Panc1 (cell line): ENCODE data around the gene ZNF90. TPM values are rescaled to one million over a fixed set of nuclear protein-coding genes. Genes with fewer than 3 reads are reported as not detected.

Experiments
- ATAC-seq: fragments of 200-7000 bp; cut with Tn5 transposase; 2 replicates; pipeline ENCODE4 v1.9.1; 2020; ENCODE audit warnings: mild to moderate bottlenecking, moderate library complexity
- BruUV-seq: library from RNA; stranded (reverse); fragments of 400-500 nt; replicated peaks from 2 replicates; lab custom pipeline; 2021; lab: Mats Ljungman, UMichigan
- CTCF ChIA-PET: fragments of 300-600 bp; sonication (Branson Sonifier 250); formaldehyde crosslinking; loops from one replicate; lab custom pipeline; 2022; ENCODE audit warnings: antibody characterized with exemption; lab: Charles Lee
- POLR2A ChIA-PET: fragments of 300-600 bp; sonication (Branson Sonifier 250); formaldehyde crosslinking; loops from one replicate; lab custom pipeline; 2022; ENCODE audit warnings: antibody characterized with exemption; lab: Charles Lee
- DNase-seq: peaks from one replicate; pipeline ENCODE4 v3.0.0-alpha.2; 2010; ENCODE audit warnings: low read depth, low spot score
- H3K27ac ChIP-seq: 2 replicates; pipeline ENCODE4 v1.5.1; 2011; ENCODE audit warnings: mild to moderate bottlenecking, low read length, inconsistent platforms
- H3K27me3 ChIP-seq: fragments of 200-500 bp; sonication (Bioruptor generic); 2 replicates; pipeline ENCODE4 v1.6.0; 2014; ENCODE audit warnings: low read length, inconsistent platforms; ENCODE audit not compliant: control insufficient read depth, insufficient read depth
- H3K36me3 ChIP-seq: fragments of 200-500 bp; sonication (Bioruptor generic); 2 replicates; pipeline ENCODE4 v1.5.1; 2014; ENCODE audit warnings: inconsistent platforms, mild to moderate bottlenecking, low read length, moderate library complexity; ENCODE audit not compliant: control insufficient read depth, insufficient read depth
- H3K4me1 ChIP-seq: 2 replicates; pipeline ENCODE4 v1.5.1; 2011; ENCODE audit warnings: inconsistent platforms, mild to moderate bottlenecking, low read length, moderate library complexity; ENCODE audit not compliant: control insufficient read depth, insufficient read depth
- H3K4me3 ChIP-seq, 2 experiments: 2 replicates each; pipeline ENCODE4 v1.5.1; 2011 to 2012; ENCODE audit warnings: low read depth in 2 of 2, low read length in 2 of 2, mild to moderate bottlenecking in 2 of 2, inconsistent platforms in 1 of 2, moderate library complexity in 1 of 2
- H3K9me3 ChIP-seq: fragments of 200-500 bp; sonication (Bioruptor generic); 2 replicates; pipeline ENCODE4 v1.5.1; 2014; ENCODE audit warnings: low read depth, mild to moderate bottlenecking, inconsistent platforms, low read length, moderate library complexity; ENCODE audit not compliant: control insufficient read depth, insufficient read depth
- POLR2AphosphoS5 ChIP-seq: IDR thresholded peaks from 2 replicates; pipeline ENCODE4 v1.6.1; 2012; ENCODE audit warnings: mild to moderate bottlenecking, low read depth, low read length, moderate library complexity
- REST ChIP-seq, 2 experiments: IDR thresholded peaks; 2 replicates each; pipeline ENCODE4 v1.6.1; 2011 to 2012; ENCODE audit warnings: low read depth in 2 of 2, control low read depth in 1 of 2, low read length in 1 of 2, mild to moderate bottlenecking in 1 of 2, moderate library complexity in 1 of 2; ENCODE audit not compliant: insufficient read depth in 1 of 2
- SIN3A ChIP-seq: IDR thresholded peaks from 2 replicates; pipeline ENCODE4 v1.6.1; 2012; ENCODE audit warnings: low read depth, mild to moderate bottlenecking, low read length, moderate library complexity, borderline replicate concordance; ENCODE audit not compliant: insufficient read depth
- TCF7L2 ChIP-seq: IDR thresholded peaks from 2 replicates; pipeline ENCODE4 v1.6.1; 2011; ENCODE audit warnings: mild to moderate bottlenecking, low read depth, low read length, inconsistent platforms
- in situ Hi-C: cut with HindIII; loops from 2 replicates; pipeline ENCODE4 v1.10.0; 2016; ENCODE audit warnings: low sequenced_read_pairs, low pct_unique_long_range_greater_than_20kb
- intact Hi-C: fragments of 100-400 bp; cut with micrococcal nuclease; formaldehyde crosslinking; loops from one replicate; pipeline ENCODE4 v1.10.0; 2022; ENCODE audit not compliant: unreplicated experiment
- total RNA-seq: library from RNA; stranded (reverse); gene quantifications from one replicate; pipeline ENCODE4 v1.2.1, GENCODE V29; 2021; ENCODE audit not compliant: unreplicated experiment
- TF ChIP-seq, protein P1 (sequence below): fragments of 450-650 bp; IDR thresholded peaks from 2 replicates; pipeline ENCODE4 v1.5.1; 2017; ENCODE audit warnings: mild to moderate bottlenecking

The ZNF90 gene
- total RNA-seq, 1 experiment from 2014 or later, result 7.5 TPM

GRCh38 chr19:20102097-20102496, 24.3 kb downstream of the ZNF90 start:
- intact Hi-C loops, result no loop called here
- Histone ChIP-seq H3K27me3 (no peaks in the 10 kb centered on the region), H3K4me1 (no peaks in the 10 kb centered on the region), H3K4me3 (no peak overlapping the region), H3K9me3 (peaks cover 21% of the 10 kb centered on the region; the same call in 1 of the 2 replicates), H3K36me3 (no peaks in the 10 kb centered on the region), H3K27ac (no peak overlapping the region)
- POLR2A ChIA-PET, result no interaction called here
- no TSS peak for BruUV-seq
- CTCF ChIA-PET, result no interaction called here
- DNase-seq, result no peak
- TF ChIP-seq TCF7L2, result no peak
- TF ChIP-seq REST (IDR thresholded peaks at IDR 0.05; ENCODE audit: insufficient read depth in 1 of 2, low read depth in 2 of 2, low read length in 1 of 2), result no peak
- TF ChIP-seq, protein P1, sequence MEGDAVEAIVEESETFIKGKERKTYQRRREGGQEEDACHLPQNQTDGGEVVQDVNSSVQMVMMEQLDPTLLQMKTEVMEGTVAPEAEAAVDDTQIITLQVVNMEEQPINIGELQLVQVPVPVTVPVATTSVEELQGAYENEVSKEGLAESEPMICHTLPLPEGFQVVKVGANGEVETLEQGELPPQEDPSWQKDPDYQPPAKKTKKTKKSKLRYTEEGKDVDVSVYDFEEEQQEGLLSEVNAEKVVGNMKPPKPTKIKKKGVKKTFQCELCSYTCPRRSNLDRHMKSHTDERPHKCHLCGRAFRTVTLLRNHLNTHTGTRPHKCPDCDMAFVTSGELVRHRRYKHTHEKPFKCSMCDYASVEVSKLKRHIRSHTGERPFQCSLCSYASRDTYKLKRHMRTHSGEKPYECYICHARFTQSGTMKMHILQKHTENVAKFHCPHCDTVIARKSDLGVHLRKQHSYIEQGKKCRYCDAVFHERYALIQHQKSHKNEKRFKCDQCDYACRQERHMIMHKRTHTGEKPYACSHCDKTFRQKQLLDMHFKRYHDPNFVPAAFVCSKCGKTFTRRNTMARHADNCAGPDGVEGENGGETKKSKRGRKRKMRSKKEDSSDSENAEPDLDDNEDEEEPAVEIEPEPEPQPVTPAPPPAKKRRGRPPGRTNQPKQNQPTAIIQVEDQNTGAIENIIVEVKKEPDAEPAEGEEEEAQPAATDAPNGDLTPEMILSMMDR, result no peak
- TF ChIP-seq POLR2AphosphoS5, result no peak
- TF ChIP-seq SIN3A, result no peak
- in situ Hi-C loops, result no loop called here
- no peak for ATAC-seq

DNA sequence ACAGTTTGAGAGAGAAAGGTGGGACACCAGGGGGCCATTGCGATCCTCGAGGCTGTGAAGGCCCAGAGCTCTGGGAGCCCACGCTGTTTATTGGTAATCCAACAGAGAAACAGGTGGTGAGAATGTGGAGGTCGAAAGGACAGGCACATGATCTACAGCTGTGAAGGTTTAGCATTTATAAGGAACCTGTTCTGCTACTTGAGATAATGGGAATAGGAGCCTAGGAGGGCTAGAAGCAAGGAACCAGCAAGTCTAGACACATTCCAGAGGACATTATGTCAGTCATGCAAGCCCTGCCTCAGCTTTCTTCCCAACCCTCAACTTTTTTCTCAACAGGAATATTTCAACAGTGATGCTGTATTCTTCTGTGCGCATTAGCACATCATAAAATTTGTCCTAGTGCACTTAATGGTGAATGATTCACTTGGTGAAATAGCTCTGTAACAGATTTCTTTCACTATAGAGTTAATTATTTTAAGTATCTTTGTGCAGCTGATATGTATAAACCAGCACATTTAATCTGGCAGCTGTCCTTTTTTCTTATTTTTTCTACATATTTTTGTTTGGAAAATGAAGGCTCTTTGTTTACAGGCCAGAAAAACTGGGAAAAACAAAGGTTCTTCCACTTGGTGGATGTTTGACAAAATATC, 25.4 kb downstream of the ZNF90 start:
- POLR2A ChIA-PET, result no interaction called here
- ATAC-seq (no peak), DNase-seq (no peak)
- no peaks in the 10 kb centered on the region for H3K27me3 ChIP-seq
- TF ChIP-seq TCF7L2, result no peak
- TF ChIP-seq, protein P1, result no peak
- in situ Hi-C loops, result no loop called here
- H3K27ac ChIP-seq, result no peak overlapping the region
- H3K4me3 ChIP-seq, result no peak overlapping the region
- peaks cover 29% of the 10 kb centered on the region; the same call in 1 of the 2 replicates for H3K9me3 ChIP-seq
- CTCF ChIA-PET, result no interaction called here
- no peaks in the 10 kb centered on the region for H3K4me1 ChIP-seq
- intact Hi-C loops, result no loop called here
- no TSS peak for BruUV-seq
- H3K36me3 ChIP-seq, result no peaks in the 10 kb centered on the region
